M059J (cell line): Measurements from ENCODE around the gene PCDHB10. TPM values are rescaled to one million over a fixed set of nuclear protein-coding genes. Genes with fewer than 3 reads are reported as not detected.
A peak's percentile ranks its signal among the peaks of the same experiment; 100 is the strongest.
"Not testable (repeated sequence)": the region's sequence is repeated elsewhere in the genome, so short reads cannot be mapped to it uniquely, and the experiment has no call there.

ENCODE experiments used
- DNase-seq: peaks from one replicate; pipeline ENCODE4 v3.0.0-alpha.2; 2012; ENCODE audit warnings: low read depth
- total RNA-seq: library from RNA; depleted of rRNA; stranded (reverse); fragments of >200 nt; shearing (Covaris generic); gene quantifications from 2 replicates; pipeline ENCODE4 v1.2.3, GENCODE V29; 2014

PCDHB10 gene
- total RNA-seq, 1 experiment from 2014 or later = 1.3 TPM

DNA sequence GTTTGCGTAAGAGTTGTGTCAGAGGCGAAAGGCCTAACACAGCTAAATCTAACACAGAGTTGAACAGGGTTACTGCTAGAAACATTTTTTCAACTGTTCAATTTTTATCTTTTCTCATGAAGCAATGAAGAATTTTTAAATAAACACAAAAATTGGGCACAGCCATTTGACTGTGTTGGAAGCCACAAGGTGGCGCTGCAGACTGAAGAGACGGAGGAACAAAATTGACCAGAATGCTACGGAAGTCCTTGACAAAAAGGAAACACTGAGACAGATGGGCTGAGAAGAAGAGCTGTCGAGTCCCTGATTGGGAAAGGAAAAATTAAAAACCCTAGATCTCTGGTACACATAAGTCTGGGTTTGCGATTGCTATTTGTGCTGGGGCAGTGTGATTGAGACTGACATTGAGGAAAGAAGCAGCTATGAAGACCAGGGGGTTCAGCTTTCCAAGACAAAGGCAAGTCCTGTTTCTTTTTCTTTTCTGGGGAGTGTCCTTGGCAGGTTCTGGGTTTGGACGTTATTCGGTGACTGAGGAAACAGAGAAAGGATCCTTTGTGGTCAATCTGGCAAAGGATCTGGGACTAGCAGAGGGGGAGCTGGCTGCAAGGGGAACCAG lies 5.1 kb upstream of the PCDHB10 start, which contains the start of gene PCDHB9:
Gene PCDHB9, plus strand, starts transcription at position 265 of the 616 bp plus-strand sequence. Its CDS starts 158 bp downstream, at position 423.
- peak; percentile 56 for DNase-seq

DNA sequence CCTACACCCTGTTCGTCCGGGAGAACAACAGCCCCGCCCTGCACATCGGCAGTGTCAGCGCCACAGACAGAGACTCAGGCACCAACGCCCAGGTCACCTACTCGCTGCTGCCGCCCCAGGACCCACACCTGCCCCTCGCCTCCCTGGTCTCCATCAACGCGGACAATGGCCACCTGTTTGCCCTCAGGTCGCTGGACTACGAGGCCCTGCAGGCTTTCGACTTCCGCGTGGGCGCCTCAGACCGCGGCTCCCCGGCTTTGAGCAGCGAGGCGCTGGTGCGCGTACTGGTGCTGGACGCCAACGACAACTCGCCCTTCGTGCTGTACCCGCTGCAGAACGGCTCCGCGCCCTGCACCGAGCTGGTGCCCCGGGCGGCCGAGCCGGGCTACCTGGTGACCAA lies 3.5 kb upstream of the PCDHB10 start:
- DNase-seq = not testable (repeated sequence)

DNA sequence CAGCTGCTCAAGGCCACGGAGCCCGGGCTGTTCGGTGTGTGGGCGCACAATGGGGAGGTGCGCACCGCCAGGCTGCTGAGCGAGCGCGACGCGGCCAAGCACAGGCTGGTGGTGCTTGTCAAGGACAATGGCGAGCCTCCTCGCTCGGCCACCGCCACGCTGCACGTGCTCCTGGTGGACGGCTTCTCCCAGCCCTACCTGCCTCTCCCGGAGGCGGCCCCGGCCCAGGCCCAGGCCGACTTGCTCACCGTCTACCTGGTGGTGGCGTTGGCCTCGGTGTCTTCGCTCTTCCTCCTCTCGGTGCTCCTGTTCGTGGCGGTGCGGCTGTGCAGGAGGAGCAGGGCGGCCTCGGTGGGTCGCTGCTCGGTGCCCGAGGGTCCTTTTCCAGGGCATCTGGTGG lies 3.0 kb upstream of the PCDHB10 start:
- DNase-seq = not testable (repeated sequence)

DNA sequence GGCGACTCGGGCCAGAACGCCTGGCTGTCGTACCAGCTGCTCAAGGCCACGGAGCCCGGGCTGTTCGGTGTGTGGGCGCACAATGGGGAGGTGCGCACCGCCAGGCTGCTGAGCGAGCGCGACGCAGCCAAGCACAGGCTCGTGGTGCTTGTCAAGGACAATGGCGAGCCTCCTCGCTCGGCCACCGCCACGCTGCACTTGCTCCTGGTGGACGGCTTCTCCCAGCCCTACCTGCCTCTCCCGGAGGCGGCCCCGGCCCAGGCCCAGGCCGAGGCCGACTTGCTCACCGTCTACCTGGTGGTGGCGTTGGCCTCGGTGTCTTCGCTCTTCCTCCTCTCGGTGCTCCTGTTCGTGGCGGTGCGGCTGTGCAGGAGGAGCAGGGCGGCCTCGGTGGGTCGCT lies 2.2 kb downstream of the PCDHB10 start:
- DNase-seq = not testable (repeated sequence)

DNA sequence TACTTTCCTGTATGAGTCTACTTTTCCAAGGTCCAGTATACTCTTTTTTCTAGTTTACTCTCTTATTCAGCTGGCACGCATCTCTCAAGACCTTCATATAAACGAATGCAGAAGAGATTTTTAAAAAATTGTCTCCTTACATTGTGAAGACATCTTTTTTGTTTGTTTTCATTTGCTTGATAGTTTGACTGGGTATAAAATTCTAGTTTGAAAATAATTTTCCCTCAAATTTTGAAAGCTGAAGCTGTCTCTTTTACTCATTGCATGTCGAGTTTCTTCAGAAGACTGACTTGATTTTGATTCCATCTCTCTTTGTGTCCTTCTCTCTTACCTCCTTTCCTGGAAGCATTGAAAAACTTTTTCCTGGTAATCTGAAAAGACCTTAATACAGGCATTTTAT lies 4.2 kb downstream of the PCDHB10 start:
- no peak for DNase-seq

DNA sequence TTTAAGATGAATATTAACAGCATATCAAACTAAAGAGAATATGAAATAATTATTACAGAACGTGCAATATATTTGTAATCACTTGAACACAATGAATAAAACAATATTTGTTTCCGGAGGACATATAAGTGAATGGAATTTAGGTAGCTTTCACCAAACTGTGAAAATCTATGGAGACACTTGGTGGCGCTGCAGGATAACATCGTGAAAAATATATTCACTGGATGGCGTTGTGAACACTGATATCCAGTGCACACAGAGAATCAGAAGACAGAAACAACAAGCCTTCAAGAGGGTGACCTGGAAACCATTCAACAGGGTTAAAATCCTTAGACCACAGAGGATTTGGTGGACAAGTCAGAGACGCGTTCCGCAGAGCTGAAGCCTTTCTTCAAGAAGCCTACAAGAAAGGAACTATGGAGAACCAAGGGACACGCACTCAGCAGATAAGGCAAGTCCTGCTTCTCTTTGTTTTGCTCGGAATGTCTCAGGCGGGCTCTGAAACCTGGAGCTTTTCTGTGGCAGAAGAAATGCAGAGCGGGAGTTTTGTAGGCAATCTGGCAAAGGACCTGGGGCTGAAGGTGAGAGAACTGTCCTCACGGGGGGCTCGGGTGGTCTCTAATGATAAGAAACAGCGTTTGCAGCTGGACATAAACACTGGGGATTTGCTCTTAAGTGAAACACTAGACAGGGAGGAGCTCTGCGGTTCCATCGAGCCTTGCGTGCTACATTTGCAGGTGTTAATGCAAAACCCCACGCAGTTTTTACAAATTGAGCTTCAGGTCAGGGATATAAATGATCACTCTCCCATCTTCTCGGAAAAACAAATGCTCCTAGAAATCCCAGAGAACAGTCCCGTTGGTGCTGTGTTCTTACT lies 7.4 kb downstream of the PCDHB10 start, which contains the start of gene PCDHB11:
Gene PCDHB11, plus strand, starts transcription at position 269 of the 877 bp plus-strand sequence. Its CDS starts 148 bp downstream, at position 417.
- DNase-seq = no peak

DNA sequence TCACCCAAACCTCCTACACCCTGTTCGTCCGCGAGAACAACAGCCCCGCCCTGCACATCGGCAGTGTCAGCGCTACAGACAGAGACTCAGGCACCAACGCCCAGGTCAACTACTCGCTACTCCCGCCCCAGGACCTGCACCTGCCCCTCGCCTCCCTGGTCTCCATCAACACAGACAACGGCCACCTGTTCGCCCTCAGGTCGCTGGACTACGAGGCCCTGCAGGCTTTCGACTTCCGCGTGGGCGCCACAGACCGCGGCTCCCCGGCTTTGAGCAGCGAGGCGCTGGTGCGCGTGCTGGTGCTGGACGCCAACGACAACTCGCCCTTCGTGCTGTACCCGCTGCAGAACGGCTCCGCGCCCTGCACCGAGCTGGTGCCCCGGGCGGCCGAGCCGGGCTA lies 9.0 kb downstream of the PCDHB10 start:
- not testable (repeated sequence) for DNase-seq

DNA sequence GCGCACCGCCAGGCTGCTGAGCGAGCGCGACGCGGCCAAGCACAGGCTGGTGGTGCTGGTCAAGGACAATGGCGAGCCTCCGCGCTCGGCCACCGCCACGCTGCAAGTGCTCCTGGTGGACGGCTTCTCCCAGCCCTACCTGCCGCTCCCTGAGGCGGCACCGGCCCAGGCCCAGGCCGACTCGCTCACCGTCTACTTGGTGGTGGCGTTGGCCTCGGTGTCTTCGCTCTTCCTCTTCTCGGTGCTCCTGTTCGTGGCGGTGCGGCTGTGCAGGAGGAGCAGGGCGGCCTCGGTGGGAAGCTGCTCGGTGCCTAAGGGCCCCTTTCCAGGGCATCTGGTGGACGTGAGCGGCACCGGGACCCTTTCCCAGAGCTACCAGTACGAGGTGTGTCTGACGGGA lies 9.5 kb downstream of the PCDHB10 start:
- DNase-seq = not testable (repeated sequence)

DNA sequence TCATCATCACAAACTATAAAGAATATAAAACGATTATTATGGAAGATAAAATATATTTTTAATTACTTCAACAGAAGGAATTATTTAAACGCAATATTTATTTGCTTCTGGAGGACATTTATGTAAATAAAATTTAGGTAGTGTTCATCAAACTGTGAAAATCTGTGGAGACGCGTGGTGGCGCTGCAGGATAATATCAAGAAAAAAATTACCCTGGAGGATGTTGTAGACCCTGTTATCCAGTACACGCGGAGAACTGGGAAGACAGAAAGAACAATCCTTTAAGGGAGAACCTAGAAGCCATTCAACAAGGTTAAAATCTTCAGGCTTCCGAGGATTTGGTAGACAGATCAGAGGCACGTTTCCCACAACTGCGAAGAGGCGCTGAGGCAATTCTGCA lies 16.3 kb downstream of the PCDHB10 start, which contains the start of gene PCDHB12:
Gene PCDHB12, plus strand, starts transcription at position 242 of the 400 bp plus-strand sequence. CDS start 189 bp downstream, outside the sequence.
- DNase-seq = peak; percentile 47

DNA sequence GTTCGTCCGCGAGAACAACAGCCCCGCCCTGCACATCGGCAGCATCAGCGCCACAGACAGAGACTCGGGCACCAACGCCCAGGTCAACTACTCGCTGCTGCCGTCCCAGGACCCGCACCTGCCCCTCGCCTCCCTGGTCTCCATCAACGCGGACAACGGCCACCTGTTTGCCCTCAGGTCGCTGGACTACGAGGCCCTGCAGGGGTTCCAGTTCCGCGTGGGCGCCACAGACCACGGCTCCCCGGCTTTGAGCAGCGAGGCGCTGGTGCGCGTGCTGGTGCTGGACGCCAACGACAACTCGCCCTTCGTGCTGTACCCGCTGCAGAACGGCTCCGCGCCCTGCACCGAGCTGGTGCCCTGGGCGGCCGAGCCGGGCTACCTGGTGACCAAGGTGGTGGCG lies 18.1 kb downstream of the PCDHB10 start:
- not testable (repeated sequence) for DNase-seq

DNA sequence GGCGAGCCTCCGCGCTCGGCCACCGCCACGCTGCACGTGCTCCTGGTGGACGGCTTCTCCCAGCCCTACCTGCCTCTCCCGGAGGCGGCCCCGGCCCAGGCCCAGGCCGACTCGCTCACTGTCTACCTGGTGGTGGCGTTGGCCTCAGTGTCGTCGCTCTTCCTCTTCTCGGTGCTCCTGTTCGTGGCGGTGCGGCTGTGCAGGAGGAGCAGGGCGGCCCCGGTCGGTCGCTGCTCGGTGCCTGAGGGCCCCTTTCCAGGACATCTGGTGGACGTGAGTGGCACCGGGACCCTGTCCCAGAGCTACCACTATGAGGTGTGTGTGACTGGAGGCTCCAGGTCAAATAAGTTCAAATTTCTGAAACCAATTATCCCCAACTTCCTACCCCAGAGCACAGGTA lies 18.7 kb downstream of the PCDHB10 start:
- not testable (repeated sequence) for DNase-seq

DNA sequence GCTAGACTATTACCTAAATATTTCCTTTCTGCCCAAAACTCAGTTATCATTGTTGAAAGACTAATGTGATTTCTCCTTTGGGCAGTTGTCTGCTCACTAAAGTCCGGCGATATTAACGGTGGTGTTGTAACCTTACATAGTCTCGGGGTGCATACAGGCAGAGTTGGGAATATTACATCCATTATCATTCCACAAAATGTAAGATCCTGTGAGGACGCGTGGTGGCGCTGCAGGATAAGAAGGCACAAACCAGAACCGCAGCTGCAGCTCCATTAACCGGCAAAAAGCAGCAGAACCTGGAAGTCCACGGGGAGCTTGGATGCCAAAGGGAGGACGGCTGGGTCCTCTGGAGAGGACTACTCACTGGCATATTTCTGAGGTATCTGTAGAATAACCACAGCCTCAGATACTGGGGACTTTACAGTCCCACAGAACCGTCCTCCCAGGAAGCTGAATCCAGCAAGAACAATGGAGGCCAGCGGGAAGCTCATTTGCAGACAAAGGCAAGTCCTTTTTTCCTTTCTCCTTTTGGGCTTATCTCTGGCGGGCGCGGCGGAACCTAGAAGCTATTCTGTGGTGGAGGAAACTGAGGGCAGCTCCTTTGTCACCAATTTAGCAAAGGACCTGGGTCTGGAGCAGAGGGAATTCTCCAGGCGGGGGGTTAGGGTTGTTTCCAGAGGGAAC lies 21.6 kb downstream of the PCDHB10 start, which contains the start of gene PCDHB13:
Gene PCDHB13, plus strand, starts transcription at position 264 of the 684 bp plus-strand sequence. Its CDS starts 205 bp downstream, at position 469.
- peak; percentile 27 for DNase-seq

DNA sequence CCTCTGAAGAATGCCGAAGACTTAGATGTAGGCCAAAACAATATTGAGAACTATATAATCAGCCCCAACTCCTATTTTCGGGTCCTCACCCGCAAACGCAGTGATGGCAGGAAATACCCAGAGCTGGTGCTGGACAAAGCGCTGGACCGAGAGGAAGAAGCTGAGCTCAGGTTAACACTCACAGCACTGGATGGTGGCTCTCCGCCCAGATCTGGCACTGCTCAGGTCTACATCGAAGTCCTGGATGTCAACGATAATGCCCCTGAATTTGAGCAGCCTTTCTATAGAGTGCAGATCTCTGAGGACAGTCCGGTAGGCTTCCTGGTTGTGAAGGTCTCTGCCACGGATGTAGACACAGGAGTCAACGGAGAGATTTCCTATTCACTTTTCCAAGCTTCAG lies 22.4 kb downstream of the PCDHB10 start:
- DNase-seq = not testable (repeated sequence)

DNA sequence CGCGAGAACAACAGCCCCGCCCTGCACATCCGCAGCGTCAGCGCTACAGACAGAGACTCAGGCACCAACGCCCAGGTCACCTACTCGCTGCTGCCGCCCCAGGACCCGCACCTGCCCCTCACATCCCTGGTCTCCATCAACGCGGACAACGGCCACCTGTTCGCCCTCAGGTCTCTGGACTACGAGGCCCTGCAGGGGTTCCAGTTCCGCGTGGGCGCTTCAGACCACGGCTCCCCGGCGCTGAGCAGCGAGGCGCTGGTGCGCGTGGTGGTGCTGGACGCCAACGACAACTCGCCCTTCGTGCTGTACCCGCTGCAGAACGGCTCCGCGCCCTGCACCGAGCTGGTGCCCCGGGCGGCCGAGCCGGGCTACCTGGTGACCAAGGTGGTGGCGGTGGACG lies 23.4 kb downstream of the PCDHB10 start:
- not testable (repeated sequence) for DNase-seq

DNA sequence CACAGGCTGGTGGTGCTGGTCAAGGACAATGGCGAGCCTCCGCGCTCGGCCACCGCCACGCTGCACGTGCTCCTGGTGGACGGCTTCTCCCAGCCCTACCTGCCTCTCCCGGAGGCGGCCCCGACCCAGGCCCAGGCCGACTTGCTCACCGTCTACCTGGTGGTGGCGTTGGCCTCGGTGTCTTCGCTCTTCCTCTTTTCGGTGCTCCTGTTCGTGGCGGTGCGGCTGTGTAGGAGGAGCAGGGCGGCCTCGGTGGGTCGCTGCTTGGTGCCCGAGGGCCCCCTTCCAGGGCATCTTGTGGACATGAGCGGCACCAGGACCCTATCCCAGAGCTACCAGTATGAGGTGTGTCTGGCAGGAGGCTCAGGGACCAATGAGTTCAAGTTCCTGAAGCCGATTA lies 23.9 kb downstream of the PCDHB10 start:
- not testable (repeated sequence) for DNase-seq

DNA sequence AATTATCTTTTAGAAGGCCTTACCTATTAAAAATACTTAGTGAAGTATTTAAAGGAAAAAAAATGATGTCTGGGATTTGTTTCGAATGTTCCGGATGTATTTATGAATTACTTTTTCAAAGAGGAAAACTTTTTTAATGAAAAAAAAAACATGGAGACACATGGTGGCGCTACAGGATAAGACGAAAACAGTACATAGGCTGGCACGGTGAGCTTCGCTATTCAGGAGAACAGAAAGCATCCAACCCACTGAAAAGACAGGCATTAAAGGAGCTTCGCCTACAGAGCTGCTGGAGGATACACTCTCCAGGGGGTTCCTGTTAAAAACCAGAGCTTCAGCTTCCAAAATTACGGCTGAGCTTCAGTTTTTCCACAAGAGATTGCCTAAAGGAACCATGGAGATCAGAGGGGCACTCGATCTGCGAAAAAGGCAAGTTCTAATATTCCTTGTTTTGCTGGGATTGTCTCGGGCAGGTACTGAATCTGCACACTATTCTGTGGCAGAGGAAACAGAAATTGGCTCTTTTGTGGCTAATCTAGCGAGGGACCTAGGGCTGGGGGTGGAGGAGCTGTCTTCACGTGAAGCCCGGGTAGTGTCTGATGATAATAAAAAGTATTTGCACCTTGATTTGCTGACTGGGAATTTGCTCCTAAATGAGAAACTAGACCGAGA lies 31.1 kb downstream of the PCDHB10 start, which contains the start of gene PCDHB14:
Gene PCDHB14, plus strand, starts transcription at position 232 of the 672 bp plus-strand sequence. Its CDS starts 163 bp downstream, at position 395.
- DNase-seq = peak; percentile 43

DNA sequence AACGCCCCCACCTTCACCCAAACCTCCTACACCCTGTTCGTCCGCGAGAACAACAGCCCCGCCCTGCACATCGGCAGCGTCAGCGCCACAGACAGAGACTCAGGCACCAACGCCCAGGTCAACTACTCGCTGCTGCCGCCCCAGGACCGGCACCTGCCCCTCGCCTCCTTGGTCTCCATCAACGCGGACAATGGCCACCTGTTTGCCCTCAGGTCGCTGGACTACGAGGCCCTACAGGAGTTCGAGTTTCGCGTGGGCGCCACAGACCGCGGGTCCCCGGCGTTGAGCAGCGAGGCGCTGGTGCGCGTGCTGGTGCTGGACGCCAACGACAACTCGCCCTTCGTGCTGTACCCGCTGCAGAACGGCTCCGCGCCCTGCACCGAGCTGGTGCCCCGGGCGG lies 32.7 kb downstream of the PCDHB10 start:
- DNase-seq = not testable (repeated sequence)

DNA sequence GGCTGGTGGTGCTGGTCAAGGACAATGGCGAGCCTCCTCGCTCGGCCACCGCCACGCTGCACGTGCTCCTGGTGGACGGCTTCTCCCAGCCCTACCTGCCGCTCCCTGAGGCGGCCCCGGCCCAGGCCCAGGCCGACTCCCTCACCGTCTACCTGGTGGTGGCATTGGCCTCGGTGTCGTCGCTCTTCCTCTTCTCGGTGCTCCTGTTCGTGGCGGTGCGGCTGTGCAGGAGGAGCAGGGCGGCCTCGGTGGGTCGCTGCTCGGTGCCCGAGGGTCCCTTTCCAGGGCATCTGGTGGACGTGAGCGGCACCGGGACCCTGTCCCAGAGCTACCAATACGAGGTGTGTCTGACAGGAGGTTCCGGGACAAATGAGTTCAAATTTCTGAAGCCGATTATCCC lies 33.3 kb downstream of the PCDHB10 start:
- not testable (repeated sequence) for DNase-seq

DNA sequence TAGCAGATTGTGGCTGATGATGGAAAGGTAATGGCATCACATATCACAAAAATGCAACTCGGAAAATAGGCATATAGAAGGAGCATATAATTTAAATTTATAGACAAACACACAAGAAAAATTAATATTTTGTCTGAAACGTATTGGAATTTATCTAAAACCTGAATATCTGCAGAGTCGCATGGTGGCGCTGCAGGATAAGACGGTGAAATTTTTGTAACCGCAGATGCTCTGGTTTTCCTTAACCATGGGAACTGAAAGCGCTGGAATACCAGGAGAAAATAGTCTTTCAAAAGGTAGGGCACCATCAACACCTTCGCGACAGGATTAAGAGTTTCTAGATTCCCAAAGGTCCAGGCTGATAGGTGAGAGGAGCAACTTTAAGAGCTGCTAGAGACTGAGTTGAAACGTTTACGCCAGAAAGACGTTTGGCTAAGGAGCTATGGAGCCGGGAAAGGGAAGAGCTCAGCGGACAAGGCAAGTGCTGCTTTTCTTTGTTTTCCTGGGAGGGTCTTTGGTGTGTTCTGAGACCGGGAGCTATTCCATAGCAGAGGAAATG lies 42.0 kb downstream of the PCDHB10 start:
- DNase-seq = no peak

DNA sequence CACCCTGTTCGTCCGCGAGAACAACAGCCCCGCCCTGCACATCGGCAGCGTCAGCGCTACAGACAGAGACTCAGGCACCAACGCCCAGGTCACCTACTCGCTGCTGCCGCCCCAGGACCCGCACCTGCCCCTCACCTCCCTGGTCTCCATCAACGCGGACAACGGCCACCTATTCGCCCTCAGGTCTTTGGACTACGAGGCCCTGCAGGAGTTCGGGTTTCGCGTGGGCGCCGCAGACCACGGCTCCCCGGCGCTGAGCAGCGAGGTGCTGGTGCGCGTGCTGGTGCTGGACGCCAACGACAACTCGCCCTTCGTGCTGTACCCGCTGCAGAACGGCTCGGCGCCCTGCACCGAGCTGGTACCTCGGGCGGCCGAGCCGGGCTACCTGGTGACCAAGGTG lies 43.8 kb downstream of the PCDHB10 start:
- not testable (repeated sequence) for DNase-seq
